Lower leg skin (tissue), 3 donors: Measurements from ENCODE around the gene RAB3GAP2.

Experiments used
- CTCF ChIP-seq, 3 donors: fragments of 450-650 bp; IDR thresholded peaks; one replicate each; pipeline ENCODE4 v1.5.1; 2016; ENCODE audit warnings: antibody characterized with exemption in 3 of 3, mild to moderate bottlenecking in 3 of 3, moderate library complexity in 2 of 3
- POLR2A ChIP-seq, 2 donors: fragments of 450-650 bp; IDR thresholded peaks; one replicate each; pipeline ENCODE4 v1.6.1; 2016 to 2017; ENCODE audit warnings: antibody characterized with exemption in 2 of 2, mild to moderate bottlenecking in 1 of 2, moderate library complexity in 1 of 2

GRCh38 chr1:220241072-220241663 lies 31.1 kb downstream of the RAB3GAP2 start:
- TF ChIP-seq CTCF (IDR thresholded peaks at IDR 0.05), result no peak
- TF ChIP-seq POLR2A (IDR thresholded peaks at IDR 0.05), result no peak
